Stimulated activated CD8-positive, alpha-beta memory T cell treated with anti-CD3 and anti-CD28 coated beads, Interleukin-7, amount 100 ng/mL, for 1 hour (primary cell): Measurements from ENCODE around the gene FPGS.

ENCODE experiments used
- DNase-seq, 2 donors: peaks; one replicate each; pipeline ENCODE4 v3.0.0-alpha.2; 2020; ENCODE audit warnings: low read depth in 2 of 2

Gene FPGS

DNA sequence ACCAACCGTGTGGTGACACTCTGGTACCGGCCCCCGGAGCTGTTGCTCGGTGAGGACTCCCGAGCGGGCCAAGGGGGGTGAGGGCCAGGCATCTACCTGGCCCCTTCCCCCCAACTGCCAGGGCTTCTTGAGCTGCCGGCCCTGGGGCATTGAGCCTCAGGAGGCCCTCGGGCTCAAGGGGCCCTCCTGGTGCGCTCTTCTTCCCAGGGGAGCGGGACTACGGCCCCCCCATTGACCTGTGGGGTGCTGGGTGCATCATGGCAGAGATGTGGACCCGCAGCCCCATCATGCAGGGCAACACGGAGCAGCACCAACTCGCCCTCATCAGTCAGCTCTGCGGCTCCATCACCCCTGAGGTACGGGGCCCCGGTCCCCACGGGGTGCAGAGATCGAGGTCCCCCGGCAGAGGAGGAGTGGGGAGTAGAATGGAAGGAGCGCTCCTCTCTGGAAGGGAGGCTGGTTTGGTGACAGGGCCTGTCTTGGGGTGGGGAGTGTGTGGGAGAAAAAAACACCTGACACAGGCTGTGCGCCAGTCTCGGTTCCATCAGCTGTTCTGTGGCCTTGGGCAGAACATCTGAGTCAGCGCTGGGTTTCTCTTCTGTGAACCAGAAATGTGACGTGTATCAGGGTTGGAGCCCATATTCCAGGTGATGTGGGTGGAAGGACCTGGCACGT is 14.2 kb upstream of the FPGS start:
- no peak for DNase-seq

DNA sequence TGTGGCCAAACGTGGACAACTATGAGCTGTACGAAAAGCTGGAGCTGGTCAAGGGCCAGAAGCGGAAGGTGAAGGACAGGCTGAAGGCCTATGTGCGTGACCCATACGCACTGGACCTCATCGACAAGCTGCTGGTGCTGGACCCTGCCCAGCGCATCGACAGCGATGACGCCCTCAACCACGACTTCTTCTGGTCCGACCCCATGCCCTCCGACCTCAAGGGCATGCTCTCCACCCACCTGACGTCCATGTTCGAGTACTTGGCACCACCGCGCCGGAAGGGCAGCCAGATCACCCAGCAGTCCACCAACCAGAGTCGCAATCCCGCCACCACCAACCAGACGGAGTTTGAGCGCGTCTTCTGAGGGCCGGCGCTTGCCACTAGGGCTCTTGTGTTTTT is 13.5 kb upstream of the FPGS start:
- no peak for DNase-seq

DNA sequence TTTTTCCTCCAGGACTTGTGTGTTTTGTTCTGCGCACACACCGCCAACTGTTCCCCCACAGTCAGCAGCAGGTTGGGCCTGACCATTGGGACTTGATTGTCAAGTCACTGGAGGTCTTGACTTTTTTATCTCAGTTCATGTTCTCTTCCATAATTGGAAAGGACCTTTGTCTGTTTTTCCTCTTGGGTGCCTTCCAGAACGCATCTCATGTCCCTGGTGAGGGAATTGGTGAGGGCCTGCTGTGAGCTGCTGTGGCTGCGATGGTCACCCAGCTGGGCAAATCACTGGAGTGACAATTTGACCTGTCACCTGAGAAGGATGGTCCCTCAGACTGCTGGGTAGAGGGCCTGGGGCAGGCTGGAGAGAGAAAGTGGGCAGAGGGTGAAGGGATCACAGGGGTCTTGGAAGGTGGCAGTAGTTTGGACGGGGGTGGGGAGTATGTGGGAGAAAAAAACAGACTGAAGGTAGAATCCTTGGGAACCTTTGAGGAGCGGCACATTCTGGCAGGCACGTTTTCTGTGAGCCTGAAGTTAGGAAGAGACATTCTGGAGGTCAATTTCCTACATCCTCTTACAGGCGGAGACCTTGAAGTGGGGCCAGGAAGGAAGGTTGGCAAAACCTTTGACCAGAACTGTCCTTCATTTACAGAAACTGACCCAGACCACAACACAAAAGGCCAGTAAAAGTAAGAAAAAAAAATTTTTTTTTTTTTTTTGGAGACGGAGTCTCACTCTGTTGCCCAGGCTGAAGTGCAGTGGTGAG is 12.4 kb upstream of the FPGS start:
- DNase-seq: no peak

DNA sequence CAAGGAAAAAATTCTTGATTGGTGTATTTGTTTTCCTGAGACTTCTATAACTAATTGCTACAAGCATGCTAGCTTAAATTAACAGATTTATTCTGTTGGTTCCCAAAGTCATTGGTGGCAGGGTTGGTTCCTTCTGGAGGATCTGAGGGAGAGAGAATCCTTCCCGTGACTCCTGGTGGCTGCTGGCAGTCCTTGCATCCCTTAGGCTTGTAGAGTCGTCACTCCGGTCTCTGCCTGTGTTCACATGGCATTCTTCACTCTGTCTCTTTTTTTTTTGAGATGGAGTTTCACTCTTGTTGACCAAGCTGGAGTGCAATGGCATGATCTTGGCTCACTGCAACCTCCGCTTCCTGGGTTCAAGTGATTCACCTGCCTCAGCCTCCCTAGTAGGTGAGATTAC is 11.6 kb upstream of the FPGS start:
- DNase-seq: no peak

DNA sequence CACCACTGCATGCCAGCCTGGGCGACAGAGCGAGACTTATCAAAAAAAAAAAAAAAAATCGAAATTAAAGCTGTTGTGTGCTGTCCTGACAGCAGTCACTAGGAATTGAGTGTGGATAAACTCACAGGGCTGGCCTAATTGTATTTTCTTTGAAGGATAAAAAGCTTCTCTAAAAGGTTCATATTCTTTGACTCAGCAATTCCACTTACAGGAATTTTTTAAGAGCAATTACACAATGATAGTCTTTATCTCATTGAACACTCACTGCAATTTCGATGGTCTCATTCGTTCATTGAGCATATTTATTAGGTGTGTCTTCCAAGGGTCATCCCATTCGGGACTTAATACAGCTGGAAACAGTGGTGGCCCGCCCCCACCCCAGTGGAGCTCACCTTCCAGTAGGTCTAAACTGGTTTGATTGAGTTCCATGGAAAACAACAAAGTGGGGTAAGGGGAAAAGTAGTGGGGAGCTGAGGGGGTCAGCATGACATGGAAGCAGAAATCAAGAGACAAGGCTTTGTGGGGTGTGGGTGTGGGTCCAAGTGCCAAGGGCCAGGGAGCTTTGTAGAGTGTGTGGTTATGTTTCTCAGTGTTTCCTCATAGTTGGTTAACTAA is 10.2 kb upstream of the FPGS start:
- DNase-seq: no peak

DNA sequence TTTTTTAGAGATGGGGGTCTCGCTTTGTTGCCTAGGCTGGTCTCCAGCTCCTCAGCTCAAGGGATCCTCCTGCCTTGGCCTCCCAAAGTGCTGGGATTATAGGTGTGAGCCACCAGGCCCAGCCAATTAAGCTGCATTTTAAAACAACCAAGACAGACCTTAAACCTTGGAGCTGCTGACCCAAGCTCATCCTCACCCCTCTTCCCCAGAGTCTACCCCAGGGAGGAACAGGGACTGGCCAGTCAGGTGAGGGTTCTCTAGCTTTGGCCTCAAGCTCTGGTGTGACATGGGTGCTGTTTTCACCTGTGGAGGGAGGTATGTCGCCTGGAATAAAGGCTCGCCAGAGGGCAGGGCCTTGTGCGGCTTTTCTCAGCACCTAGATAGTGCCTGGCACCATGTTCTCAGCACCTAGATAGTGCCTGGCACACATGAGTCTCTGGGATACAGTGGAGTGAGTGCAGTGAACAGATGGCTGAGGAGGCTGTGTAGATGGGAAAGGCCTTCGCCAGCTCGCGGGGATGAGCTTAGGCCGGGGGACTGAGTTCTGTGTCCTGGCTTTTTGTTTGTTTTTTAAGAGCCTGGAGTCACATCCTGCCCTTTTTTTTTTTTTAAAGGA is 9.5 kb upstream of the FPGS start:
- no peak for DNase-seq

DNA sequence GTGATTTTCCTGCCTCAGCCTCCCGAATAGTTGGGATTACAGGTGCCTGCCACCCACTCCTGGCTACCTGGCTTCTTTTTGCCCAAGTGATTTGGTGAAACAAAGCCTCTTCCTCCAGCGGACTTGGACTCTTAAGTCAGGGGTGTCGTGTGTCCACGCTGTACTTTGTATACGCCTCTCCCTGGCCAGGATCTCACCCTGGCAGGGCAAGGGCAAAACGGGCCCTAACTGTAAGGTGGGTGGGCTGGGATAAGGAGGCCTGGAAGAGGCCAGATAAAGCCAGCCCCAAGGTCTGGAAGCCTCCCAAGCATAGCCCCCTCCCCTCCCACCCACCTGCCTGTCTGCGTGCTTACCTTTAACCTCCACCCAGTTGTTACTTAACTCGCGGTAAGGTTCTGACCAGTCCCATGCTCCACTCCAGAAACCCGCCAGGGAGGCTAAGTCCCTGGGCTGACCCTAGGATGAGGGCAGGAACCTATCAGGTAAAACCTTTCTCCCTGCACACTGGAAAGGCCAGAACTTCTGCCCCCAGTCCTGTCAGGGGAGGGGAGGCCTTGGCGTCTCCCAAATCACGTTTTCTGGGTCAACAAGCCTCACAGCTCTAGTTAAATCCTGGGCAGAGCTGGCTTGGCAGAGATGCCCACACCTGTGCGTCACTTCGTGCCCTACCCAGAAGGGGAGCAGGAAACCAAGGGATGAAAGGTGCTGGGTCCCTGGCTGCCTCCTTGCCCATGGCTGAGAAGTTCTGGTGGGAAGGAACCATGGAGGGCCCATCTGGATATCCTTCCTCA is 8.5 kb upstream of the FPGS start:
- DNase-seq: no peak

DNA sequence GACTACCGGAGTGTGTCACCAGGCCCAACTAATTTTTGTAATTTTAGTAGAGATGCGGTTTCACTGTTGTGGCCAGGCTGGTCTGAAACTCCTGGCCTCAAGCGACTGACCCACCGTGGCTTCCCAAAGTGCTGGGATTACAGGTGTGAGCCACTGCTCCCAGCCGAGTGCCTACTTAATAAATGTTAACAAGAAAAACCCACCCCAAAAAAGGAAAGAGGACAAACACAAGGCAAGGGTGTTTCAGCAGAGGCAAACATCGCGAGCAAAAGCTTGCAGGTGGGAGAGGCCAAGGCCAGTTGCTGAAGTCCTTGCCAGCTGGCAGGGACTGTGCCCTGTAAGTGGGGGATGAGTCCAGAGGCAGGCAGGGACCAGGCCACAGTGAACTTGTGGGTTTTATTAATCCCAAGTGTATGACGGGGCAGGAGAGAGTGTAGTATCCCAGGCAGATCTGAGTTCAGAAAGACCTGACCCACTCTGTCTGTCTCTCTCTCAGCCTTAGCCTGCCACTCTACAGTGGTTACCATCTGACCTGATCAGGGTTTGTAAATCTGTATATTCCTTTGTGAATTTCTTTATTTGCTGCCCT is 6.4 kb upstream of the FPGS start:
- DNase-seq: no peak

DNA sequence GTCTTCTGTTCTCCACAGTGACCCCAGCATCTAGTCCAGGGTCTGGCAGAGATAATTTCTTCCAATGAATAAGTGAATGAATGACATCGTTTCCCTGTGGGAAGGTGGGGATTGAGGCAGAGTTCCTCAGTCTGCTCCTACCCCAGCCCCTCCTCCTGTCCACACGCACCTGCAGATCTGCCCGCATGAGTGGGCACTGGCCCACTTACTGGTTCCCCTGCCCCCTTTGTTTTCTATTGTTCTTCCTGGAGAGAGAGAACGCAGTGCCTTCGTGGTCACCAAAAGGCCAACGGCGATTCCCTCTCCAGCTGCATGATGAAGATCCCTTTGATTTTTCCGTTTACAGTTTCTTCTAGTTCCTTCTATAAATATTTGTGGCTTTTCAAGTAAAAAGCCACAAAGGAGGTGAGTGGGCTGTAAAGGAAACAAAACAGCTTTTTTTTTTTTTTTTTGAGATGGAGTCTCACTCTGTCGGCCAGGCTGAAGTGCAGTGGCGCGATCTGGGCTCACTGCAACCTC is 5.8 kb upstream of the FPGS start:
- no peak for DNase-seq

DNA sequence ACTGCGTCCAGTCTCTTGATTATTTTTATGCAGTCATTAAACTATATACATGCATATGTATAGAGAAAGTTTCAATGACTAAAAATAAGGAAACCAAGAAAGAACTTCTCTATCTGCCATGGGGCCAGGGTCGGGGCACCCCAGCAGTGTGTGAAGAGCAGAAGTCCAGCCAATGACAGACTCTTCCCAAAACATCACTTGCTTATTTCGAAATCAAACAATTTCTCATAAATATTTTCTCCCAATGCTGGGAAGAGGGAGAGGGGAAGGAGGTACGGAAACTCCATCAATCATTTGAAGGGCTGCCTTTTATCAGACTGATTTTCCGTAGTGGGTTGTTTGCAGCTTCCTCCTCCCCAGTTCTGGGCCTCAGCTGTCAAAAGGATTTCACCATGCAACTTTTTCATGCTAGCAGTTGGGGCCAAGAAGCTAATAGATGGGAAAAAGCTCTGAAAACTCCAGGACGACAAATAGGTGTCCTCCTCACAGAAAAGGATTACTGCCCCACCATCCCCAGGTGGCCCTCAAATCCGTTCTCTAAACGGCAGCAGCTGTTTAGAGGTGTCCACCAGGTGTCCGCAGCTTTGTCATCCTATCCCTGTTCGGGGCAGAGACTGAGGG is 617 bp upstream of the FPGS start:
- no peak for DNase-seq

DNA sequence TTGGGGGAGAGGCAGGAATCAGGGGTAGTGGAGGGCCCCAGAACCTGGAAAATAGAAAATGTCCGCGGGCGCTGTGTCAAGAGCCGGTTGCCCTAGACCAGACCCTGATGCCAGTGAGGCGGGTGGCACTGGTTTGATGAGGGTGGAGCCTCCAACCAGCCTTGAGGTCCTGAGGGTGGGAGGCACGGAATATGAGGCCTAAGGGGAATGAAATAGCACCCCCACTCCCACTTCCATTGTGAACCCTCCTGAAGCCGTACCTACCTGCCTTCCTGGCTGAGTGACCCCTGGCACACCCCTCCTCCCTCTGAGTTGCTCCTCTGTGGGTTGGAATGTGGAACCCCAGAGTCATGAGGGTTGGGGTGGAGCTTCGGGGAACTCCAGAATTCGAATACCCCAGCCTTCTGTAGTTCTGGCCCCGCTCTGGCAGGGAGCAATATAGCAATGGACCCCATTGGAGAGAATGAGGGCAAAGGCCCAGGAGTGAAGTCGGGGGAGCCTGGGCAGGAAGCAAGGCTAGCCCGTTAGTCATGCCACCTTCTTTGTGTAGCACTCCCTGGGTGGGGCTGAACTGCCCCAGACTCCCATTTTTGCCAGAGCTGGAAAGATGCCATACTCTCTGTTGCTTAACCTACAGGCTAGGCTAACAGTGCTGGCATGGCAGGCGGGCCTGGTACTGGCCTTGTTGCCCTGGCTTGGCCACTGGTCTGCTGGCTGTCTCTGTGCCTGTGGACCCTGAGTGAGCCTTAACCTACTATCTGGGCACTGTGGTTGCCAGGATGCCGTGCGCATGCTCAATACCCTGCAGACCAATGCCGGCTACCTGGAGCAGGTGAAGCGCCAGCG is 1.0 kb downstream of the FPGS start:
- no peak for DNase-seq

DNA sequence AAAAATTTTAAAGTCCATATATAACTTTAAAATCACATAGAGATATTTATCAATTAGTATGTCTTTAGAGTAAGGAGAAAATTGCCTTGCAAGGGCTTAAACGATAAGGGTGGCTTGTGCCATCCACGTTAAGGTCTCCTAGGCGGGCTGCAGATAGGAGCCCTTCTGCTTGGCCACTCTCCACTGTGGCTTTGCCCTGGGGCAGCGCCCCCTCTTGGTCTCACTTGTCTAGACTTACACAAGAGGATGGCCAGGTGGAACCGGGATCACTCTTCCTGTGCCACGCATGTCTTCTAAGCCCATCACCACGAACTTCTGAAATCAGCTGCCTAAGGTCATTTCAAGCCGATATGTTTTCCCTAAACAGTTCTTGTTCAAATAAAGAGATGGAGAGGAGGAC is 2.9 kb downstream of the FPGS start:
- no peak for DNase-seq

DNA sequence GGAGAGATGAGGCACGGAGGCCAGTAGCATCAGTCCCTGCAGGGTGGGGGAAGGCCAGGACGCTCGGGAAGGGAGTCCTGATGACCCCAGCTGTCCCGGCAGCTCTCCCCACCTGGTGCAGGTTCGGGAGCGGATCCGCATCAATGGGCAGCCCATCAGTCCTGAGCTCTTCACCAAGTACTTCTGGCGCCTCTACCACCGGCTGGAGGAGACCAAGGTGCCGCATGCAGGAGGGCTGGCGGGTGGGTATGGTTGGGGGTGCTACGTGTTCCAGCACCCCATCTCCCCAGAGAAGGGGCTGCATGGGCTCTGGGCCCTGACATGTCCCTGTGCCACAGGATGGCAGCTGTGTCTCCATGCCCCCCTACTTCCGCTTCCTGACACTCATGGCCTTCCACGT is 4.2 kb downstream of the FPGS start:
- DNase-seq: no peak

DNA sequence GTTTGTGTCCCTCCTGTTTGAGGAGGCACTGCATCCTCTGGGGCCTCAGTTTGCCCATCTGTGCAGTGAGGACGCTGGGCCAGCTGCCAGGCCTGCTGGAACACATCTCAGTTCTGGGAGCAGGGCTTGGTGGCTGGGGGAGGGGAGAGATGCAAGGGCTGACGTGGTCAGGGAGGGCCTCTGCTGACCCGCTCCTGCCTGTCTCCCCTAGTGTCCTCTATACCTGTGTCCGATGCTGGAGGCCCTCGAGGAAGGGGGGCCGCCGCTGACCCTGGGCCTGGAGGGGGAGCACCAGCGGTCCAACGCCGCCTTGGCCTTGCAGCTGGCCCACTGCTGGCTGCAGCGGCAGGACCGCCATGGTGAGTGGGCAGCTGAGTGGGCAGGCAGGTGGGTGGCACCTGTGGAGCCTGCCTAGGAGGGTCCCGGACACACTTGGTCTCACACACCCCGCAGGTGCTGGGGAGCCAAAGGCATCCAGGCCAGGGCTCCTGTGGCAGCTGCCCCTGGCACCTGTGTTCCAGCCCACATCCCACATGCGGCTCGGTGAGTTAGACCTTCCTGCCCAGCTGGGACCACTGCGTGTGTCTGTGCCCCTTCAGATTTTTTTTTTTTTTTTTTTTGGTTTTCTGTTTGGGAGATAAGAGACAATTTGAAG is 5.8 kb downstream of the FPGS start:
- no peak for DNase-seq

DNA sequence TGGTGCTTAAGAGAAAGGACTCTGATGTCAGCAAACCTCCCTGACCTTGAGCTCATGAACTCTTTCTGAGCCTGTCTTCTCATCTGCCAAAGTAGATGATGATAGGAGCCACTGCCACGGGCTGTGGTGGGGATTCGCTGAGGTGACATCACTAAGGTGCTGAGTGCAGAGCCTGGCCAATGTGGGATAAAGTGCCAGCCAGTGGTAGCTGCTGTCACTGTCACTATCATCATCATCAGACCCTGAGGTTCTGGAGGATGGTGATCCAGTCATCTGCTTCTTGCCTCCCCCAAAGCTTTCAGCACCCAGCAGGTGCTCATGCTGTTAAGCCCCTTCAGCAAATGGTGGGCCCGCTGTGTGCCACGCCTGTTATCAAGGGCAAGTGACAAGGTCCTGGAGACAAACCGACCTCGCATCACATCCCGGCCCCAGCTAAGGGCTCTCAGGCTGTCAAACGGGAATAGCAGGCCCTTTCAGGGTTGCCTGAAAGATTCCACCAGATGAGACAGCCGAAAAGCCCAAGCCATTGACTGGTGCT is 6.4 kb downstream of the FPGS start:
- no peak for DNase-seq

DNA sequence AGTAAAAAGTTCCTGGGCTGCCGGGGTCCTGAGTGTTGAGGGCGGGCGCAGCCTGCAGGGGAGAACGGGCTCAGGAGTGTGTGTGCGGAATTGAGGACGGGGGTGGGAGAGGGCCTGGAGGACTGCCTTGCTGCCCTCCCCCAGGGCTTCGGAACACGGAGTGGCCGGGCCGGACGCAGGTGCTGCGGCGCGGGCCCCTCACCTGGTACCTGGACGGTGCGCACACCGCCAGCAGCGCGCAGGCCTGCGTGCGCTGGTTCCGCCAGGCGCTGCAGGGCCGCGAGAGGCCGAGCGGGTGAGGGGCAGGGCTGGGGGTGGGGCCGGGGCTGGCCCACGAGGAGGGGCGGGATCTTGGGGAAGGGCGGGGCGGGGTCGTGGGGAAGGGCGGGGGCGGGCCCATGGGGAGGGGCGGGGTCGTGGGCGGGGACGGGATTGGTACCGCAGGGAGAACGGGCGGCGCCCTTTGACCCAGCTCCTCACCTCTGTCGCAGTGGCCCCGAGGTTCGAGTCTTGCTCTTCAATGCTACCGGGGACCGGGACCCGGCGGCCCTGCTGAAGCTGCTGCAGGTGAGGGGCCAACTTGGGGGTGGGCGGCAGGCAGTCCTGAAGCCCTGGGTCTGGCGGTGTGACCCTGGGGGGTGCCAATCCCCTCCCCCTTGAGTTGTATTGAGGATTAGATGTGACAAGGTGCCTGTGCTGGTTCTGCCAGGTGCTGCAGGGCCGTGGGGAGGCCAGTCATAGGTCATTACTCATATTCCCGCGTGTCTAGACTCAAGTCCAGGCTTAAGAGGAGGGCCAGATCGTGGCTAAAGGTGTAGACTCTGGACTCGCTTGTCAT is 7.1 kb downstream of the FPGS start:
- DNase-seq: no peak

DNA sequence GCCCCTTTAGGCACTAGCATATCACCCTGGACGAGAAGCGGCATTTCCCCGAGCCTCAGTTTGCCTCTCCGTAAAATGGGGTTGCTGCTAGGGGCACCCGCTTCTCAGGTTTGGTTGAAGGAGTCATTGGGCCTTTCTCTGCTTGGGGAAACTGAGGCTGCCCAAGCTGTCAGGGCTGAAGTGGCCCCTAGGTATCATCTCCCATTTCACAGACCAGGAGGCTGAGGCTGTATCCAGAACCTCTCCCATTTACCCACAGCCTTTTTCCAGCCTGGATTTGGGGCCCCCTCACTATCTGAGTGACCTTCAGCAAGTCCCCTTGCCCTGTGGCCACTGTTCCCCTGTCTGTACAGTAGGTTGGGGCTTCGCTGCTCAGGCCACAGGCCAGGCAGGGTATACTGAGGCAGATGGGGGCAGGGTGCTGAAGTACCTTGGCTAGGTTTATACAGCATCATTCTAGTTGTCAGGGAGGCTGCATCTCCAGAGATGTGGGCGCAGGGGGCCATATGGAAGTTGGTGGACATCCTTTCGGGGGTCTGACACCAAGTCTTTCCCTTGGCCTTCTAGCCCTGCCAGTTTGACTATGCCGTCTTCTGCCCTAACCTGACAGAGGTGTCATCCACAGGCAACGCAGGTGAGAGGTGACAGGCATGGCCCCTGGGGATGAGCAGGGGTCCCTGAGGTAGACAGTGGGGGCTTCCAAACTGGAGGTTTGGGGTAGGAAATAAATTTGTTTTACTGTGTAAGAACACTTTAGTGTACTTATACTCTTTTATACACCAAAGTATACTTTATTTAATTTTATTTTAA is 7.9 kb downstream of the FPGS start:
- no peak for DNase-seq
